ENCODE results near the gene FBXO7.

- no peak for TF ChIP-seq JUNB (IDR thresholded peaks at IDR 0.05; ENCODE audit: unreplicated experiment)
- TF ChIP-seq CTCF (conservative IDR thresholded peaks at IDR 0.05; ENCODE audit: low read depth in 2 of 2): no peak
- TF ChIP-seq, protein P1, sequence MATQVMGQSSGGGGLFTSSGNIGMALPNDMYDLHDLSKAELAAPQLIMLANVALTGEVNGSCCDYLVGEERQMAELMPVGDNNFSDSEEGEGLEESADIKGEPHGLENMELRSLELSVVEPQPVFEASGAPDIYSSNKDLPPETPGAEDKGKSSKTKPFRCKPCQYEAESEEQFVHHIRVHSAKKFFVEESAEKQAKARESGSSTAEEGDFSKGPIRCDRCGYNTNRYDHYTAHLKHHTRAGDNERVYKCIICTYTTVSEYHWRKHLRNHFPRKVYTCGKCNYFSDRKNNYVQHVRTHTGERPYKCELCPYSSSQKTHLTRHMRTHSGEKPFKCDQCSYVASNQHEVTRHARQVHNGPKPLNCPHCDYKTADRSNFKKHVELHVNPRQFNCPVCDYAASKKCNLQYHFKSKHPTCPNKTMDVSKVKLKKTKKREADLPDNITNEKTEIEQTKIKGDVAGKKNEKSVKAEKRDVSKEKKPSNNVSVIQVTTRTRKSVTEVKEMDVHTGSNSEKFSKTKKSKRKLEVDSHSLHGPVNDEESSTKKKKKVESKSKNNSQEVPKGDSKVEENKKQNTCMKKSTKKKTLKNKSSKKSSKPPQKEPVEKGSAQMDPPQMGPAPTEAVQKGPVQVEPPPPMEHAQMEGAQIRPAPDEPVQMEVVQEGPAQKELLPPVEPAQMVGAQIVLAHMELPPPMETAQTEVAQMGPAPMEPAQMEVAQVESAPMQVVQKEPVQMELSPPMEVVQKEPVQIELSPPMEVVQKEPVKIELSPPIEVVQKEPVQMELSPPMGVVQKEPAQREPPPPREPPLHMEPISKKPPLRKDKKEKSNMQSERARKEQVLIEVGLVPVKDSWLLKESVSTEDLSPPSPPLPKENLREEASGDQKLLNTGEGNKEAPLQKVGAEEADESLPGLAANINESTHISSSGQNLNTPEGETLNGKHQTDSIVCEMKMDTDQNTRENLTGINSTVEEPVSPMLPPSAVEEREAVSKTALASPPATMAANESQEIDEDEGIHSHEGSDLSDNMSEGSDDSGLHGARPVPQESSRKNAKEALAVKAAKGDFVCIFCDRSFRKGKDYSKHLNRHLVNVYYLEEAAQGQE (IDR thresholded peaks at IDR 0.05; ENCODE audit: unreplicated experiment): no peak
- no peak for TF ChIP-seq CREB1 (CRISPR knock-in tag; IDR thresholded peaks at IDR 0.05; ENCODE audit: low read depth)
- no peak for TF ChIP-seq POLR2AphosphoS5 (IDR thresholded peaks at IDR 0.05; ENCODE audit: low read depth)
- no peak for TF ChIP-seq EZH2 (IDR thresholded peaks at IDR 0.05; ENCODE audit: low read depth, unreplicated experiment)
- no peak for TF ChIP-seq EZH2phosphoT487 (IDR thresholded peaks at IDR 0.05; ENCODE audit: unreplicated experiment)
- TF ChIP-seq, protein P2, sequence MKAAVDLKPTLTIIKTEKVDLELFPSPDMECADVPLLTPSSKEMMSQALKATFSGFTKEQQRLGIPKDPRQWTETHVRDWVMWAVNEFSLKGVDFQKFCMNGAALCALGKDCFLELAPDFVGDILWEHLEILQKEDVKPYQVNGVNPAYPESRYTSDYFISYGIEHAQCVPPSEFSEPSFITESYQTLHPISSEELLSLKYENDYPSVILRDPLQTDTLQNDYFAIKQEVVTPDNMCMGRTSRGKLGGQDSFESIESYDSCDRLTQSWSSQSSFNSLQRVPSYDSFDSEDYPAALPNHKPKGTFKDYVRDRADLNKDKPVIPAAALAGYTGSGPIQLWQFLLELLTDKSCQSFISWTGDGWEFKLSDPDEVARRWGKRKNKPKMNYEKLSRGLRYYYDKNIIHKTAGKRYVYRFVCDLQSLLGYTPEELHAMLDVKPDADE (IDR thresholded peaks at IDR 0.05): no peak
- TF ChIP-seq ZNF114 (CRISPR knock-in tag; IDR thresholded peaks at IDR 0.05): no peak
- TF ChIP-seq, protein P3, sequence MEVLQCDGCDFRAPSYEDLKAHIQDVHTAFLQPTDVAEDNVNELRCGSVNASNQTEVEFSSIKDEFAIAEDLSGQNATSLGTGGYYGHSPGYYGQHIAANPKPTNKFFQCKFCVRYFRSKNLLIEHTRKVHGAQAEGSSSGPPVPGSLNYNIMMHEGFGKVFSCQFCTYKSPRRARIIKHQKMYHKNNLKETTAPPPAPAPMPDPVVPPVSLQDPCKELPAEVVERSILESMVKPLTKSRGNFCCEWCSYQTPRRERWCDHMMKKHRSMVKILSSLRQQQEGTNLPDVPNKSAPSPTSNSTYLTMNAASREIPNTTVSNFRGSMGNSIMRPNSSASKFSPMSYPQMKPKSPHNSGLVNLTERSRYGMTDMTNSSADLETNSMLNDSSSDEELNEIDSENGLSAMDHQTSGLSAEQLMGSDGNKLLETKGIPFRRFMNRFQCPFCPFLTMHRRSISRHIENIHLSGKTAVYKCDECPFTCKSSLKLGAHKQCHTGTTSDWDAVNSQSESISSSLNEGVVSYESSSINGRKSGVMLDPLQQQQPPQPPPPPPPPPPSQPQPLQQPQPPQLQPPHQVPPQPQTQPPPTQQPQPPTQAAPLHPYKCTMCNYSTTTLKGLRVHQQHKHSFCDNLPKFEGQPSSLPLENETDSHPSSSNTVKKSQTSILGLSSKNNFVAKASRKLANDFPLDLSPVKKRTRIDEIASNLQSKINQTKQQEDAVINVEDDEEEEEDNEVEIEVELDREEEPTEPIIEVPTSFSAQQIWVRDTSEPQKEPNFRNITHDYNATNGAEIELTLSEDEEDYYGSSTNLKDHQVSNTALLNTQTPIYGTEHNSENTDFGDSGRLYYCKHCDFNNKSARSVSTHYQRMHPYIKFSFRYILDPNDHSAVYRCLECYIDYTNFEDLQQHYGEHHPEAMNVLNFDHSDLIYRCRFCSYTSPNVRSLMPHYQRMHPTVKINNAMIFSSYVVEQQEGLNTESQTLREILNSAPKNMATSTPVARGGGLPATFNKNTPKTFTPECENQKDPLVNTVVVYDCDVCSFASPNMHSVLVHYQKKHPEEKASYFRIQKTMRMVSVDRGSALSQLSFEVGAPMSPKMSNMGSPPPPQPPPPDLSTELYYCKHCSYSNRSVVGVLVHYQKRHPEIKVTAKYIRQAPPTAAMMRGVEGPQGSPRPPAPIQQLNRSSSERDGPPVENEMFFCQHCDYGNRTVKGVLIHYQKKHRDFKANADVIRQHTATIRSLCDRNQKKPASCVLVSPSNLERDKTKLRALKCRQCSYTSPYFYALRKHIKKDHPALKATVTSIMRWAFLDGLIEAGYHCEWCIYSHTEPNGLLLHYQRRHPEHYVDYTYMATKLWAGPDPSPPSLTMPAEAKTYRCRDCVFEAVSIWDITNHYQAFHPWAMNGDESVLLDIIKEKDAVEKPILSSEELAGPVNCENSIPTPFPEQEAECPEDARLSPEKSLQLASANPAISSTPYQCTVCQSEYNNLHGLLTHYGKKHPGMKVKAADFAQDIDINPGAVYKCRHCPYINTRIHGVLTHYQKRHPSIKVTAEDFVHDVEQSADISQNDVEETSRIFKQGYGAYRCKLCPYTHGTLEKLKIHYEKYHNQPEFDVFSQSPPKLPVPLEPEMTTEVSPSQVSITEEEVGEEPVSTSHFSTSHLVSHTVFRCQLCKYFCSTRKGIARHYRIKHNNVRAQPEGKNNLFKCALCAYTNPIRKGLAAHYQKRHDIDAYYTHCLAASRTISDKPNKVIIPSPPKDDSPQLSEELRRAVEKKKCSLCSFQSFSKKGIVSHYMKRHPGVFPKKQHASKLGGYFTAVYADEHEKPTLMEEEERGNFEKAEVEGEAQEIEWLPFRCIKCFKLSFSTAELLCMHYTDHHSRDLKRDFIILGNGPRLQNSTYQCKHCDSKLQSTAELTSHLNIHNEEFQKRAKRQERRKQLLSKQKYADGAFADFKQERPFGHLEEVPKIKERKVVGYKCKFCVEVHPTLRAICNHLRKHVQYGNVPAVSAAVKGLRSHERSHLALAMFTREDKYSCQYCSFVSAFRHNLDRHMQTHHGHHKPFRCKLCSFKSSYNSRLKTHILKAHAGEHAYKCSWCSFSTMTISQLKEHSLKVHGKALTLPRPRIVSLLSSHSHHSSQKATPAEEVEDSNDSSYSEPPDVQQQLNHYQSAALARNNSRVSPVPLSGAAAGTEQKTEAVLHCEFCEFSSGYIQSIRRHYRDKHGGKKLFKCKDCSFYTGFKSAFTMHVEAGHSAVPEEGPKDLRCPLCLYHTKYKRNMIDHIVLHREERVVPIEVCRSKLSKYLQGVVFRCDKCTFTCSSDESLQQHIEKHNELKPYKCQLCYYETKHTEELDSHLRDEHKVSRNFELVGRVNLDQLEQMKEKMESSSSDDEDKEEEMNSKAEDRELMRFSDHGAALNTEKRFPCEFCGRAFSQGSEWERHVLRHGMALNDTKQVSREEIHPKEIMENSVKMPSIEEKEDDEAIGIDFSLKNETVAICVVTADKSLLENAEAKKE (CRISPR knock-in tag; IDR thresholded peaks at IDR 0.05): no peak
- no peak for TF ChIP-seq STAT1 (IDR thresholded peaks at IDR 0.05; ENCODE audit: unreplicated experiment)
- no peak for TF ChIP-seq ZNF331 (CRISPR knock-in tag; IDR thresholded peaks at IDR 0.05; ENCODE audit: low read depth)
- TF ChIP-seq NANOG (IDR thresholded peaks at IDR 0.05; ENCODE audit: borderline replicate concordance): no peak
Observed at GRCh38 chr22:32466496-32466895, 8.1 kb upstream of the FBXO7 start.
